OCI-LY7 (cell line): ENCODE data around the gene ILDR2. TPM values are rescaled to one million over a fixed set of nuclear protein-coding genes. Genes with fewer than 3 reads are reported as not detected.

Experiments
- BruUV-seq: library from RNA; stranded (reverse); fragments of 400-500 nt; replicated peaks from 2 replicates; lab custom pipeline; 2021; lab: Mats Ljungman, UMichigan
- CTCF ChIA-PET: fragments of 300-600 bp; sonication (Branson Sonifier 250); formaldehyde crosslinking; loops from one replicate; lab custom pipeline; 2022; ENCODE audit warnings: antibody characterized with exemption; ENCODE audit not compliant: unreplicated experiment; lab: Charles Lee
- POLR2A ChIA-PET: fragments of 300-600 bp; sonication (Branson Sonifier 250); formaldehyde crosslinking; loops from one replicate; lab custom pipeline; 2022; ENCODE audit warnings: antibody characterized with exemption; lab: Charles Lee
- DNase-seq: peaks from one replicate; pipeline ENCODE4 v3.0.0-alpha.2; 2015; ENCODE audit warnings: low spot score
- H2AFZ ChIP-seq: fragments of 200-600 bp; sonication (generic), shearing (Covaris generic); 2 replicates; pipeline ENCODE4 v1.6.1; 2014; ENCODE audit warnings: mild to moderate bottlenecking, antibody characterized with exemption, low read length, moderate library complexity
- H3K27ac ChIP-seq: fragments of 200-600 bp; sonication (generic); 2 replicates; pipeline ENCODE4 v1.5.1; 2014; ENCODE audit warnings: mixed run types, low read depth, mild to moderate bottlenecking, moderate library complexity, low read length, inconsistent platforms; ENCODE audit not compliant: poor library complexity, severe bottlenecking
- H3K36me3 ChIP-seq: fragments of 200-600 bp; sonication (generic); 2 replicates; pipeline ENCODE4 v1.6.1; 2014; ENCODE audit warnings: mild to moderate bottlenecking, antibody characterized with exemption, low read length, moderate library complexity, mixed read lengths; ENCODE audit not compliant: insufficient read depth
- H3K4me1 ChIP-seq: fragments of 200-600 bp; sonication (generic); 2 replicates; pipeline ENCODE4 v1.5.1; 2014; ENCODE audit warnings: mild to moderate bottlenecking, low read length; ENCODE audit not compliant: insufficient read depth, poor library complexity, severe bottlenecking
- H3K4me2 ChIP-seq: fragments of 200-600 bp; sonication (generic); 2 replicates; pipeline ENCODE4 v1.6.1; 2014; ENCODE audit warnings: mild to moderate bottlenecking, low read length
- H3K4me3 ChIP-seq: fragments of 200-600 bp; sonication (generic); 2 replicates; pipeline ENCODE4 v1.5.1; 2014; ENCODE audit warnings: mild to moderate bottlenecking, low read depth, low read length; ENCODE audit not compliant: poor library complexity, severe bottlenecking
- H3K79me2 ChIP-seq: fragments of 200-600 bp; sonication (generic); 2 replicates; pipeline ENCODE4 v1.6.1; 2016; ENCODE audit warnings: low read depth, mild to moderate bottlenecking, low read length, moderate library complexity, mixed read lengths; ENCODE audit not compliant: insufficient read depth
- H3K9me2 ChIP-seq: fragments of 200-600 bp; sonication (generic); 2 replicates; pipeline ENCODE4 v1.6.1; 2016; ENCODE audit warnings: mild to moderate bottlenecking, low read length, mixed read lengths; ENCODE audit not compliant: insufficient read depth
- H3K9me3 ChIP-seq: fragments of 200-600 bp; sonication (generic); 2 replicates; pipeline ENCODE4 v1.6.1; 2014; ENCODE audit warnings: mild to moderate bottlenecking, mixed run types, low read length, mixed read lengths
- H4K20me1 ChIP-seq: fragments of 200-600 bp; sonication (generic); 2 replicates; pipeline ENCODE4 v1.6.1; 2014; ENCODE audit warnings: mild to moderate bottlenecking, antibody characterized with exemption, low read length, moderate library complexity, mixed read lengths; ENCODE audit not compliant: insufficient read depth
- EZH2phosphoT487 ChIP-seq: fragments of 200-600 bp; sonication (generic); IDR thresholded peaks from 2 replicates; pipeline ENCODE4 v1.6.1; 2018; ENCODE audit warnings: low read depth, borderline replicate concordance, mild to moderate bottlenecking, mixed run types, antibody characterized with exemption, low read length, moderate library complexity, mixed read lengths
- intact Hi-C: fragments of 100-400 bp; cut with micrococcal nuclease; formaldehyde crosslinking; loops from one replicate; pipeline ENCODE4 v1.10.0; 2022; ENCODE audit not compliant: unreplicated experiment
- total RNA-seq, 2 experiments: library from RNA; depleted of rRNA in 1 of 2; stranded (reverse); fragments of >200 nt in 1 of 2; shearing (Covaris generic) in 1 of 2; gene quantifications; 2 replicates each; pipeline ENCODE4 v1.2.3, GENCODE V29; 2014 to 2022
- TF ChIP-seq, protein P1 (sequence below): fragments of 200-600 bp; sonication (generic); conservative IDR thresholded peaks from 2 replicates; pipeline ENCODE4 v1.5.1; 2014; ENCODE audit warnings: mild to moderate bottlenecking, antibody characterized with exemption, low read length, moderate library complexity, mixed read lengths

The ILDR2 gene
- total RNA-seq, 2 experiments from 2014 or later, result 3.2 to 5.3 TPM

DNA sequence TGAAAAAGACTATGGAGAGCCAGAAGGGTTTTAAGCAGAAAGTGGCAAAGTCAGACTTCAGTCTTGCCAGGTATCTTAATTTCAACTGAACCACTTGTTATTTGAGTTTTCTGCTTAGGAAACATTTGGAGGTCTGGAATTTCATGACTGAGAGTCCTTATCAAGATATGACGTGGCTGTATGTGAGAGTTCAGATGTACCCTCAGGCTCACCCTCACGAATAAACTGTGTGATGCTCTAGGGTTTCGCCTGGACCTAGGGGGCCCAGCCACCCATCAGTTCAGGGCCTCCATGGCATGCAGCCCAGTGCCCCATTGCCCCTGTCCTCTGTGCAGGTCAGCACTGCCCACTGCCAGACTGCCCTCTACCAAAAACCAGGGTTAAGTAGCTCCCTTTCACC, 68.7 kb downstream of the ILDR2 start:
- Histone ChIP-seq H4K20me1 (no peaks in the 10 kb centered on the region), H3K4me3 (no peak overlapping the region), H3K4me1 (peaks cover 6% of the 10 kb centered on the region), H3K9me3 (peaks cover 8% of the 10 kb centered on the region; the same call in 1 of the 2 replicates), H3K9me2 (no peaks in the 10 kb centered on the region), H2AFZ (no peak overlapping the region), H3K27ac (no peak overlapping the region), H3K79me2 (no peaks in the 10 kb centered on the region), H3K36me3 (no peaks in the 10 kb centered on the region), H3K4me2 (no peak overlapping the region)
- TF ChIP-seq, protein P1, sequence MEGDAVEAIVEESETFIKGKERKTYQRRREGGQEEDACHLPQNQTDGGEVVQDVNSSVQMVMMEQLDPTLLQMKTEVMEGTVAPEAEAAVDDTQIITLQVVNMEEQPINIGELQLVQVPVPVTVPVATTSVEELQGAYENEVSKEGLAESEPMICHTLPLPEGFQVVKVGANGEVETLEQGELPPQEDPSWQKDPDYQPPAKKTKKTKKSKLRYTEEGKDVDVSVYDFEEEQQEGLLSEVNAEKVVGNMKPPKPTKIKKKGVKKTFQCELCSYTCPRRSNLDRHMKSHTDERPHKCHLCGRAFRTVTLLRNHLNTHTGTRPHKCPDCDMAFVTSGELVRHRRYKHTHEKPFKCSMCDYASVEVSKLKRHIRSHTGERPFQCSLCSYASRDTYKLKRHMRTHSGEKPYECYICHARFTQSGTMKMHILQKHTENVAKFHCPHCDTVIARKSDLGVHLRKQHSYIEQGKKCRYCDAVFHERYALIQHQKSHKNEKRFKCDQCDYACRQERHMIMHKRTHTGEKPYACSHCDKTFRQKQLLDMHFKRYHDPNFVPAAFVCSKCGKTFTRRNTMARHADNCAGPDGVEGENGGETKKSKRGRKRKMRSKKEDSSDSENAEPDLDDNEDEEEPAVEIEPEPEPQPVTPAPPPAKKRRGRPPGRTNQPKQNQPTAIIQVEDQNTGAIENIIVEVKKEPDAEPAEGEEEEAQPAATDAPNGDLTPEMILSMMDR, result no peak
- TF ChIP-seq EZH2phosphoT487, result no peak
- no peak for DNase-seq
- ChIA-PET CTCF (interaction anchor here (1.6 kb wide), 1 partner anchor 152 kb away, joined by 3 read pairs; no protein-coding TSS in a partner anchor), POLR2A (interaction anchor here (0.7 to 1.0 kb wide), 2 partner anchors 49 to 143 kb away, joined by 3 read pairs; no protein-coding TSS in a partner anchor)
- intact Hi-C loops, result no loop called here
- BruUV-seq, result no TSS peak

- no peaks in the 10 kb centered on the region for H4K20me1 ChIP-seq
- peaks cover 1% of the 10 kb centered on the region; the same call in 1 of the 2 replicates for H3K9me3 ChIP-seq
- peaks cover 6% of the 10 kb centered on the region for H3K4me1 ChIP-seq
- no peak overlapping the region for H3K4me2 ChIP-seq
- H2AFZ ChIP-seq, result no peak overlapping the region
- TF ChIP-seq EZH2phosphoT487, result no peak
- TF ChIP-seq, protein P1, result no peak
- intact Hi-C loops, result no loop called here
- H3K9me2 ChIP-seq, result no peaks in the 10 kb centered on the region
- no peak overlapping the region for H3K4me3 ChIP-seq
- DNase-seq, result no peak
- H3K36me3 ChIP-seq, result no peaks in the 10 kb centered on the region
- no peak overlapping the region for H3K27ac ChIP-seq
- BruUV-seq, result no TSS peak
- POLR2A ChIA-PET, result interaction anchor here (0.6 to 1.0 kb wide), 8 partner anchors 14 to 1283 kb away, joined by 3 read pairs; no protein-coding TSS in a partner anchor
- H3K79me2 ChIP-seq, result no peaks in the 10 kb centered on the region
- CTCF ChIA-PET, result interaction anchor here (1.6 kb wide), 1 partner anchor 152 kb away, joined by 3 read pairs; no protein-coding TSS in a partner anchor
Observed at GRCh38 chr1:166905900-166906299, 69.4 kb downstream of the ILDR2 start.

- no peak for DNase-seq
- Histone ChIP-seq H3K79me2 (no peaks in the 10 kb centered on the region), H4K20me1 (no peaks in the 10 kb centered on the region), H3K4me3 (no peak overlapping the region), H3K4me1 (peaks cover 4% of the 10 kb centered on the region), H3K36me3 (no peaks in the 10 kb centered on the region), H3K27ac (no peak overlapping the region), H3K9me2 (no peaks in the 10 kb centered on the region), H3K9me3 (no peaks in the 10 kb centered on the region), H3K4me2 (no peak overlapping the region), H2AFZ (no peak overlapping the region)
- POLR2A ChIA-PET, result interaction anchor here (0.6 to 1.0 kb wide), 3 partner anchors 22 to 1689 kb away, joined by 3 read pairs; no protein-coding TSS in a partner anchor
- CTCF ChIA-PET, result interaction anchor here (1.6 kb wide), 1 partner anchor 153 kb away, joined by 3 read pairs; no protein-coding TSS in a partner anchor
- BruUV-seq, result no TSS peak
- TF ChIP-seq, protein P1, result no peak
- TF ChIP-seq EZH2phosphoT487, result no peak
- intact Hi-C loops, result no loop called here
Observed at GRCh38 chr1:166905136-166905535, 70.2 kb downstream of the ILDR2 start.
